ENCODE data around the gene DIS3.
"Not testable (repeated sequence)": the region's sequence is repeated elsewhere in the genome, so short reads cannot be mapped to it uniquely, and the experiment has no call there.

The DIS3 gene

GRCh38 chr13:72740015-72740414, 41.7 kb downstream of the DIS3 start:
- Histone ChIP-seq H3K27me3 (ENCODE audit: insufficient read depth, low read length) (no peaks in the 10 kb centered on the region), H3K36me3 (ENCODE audit: insufficient read depth, low read depth, low read length) (peaks cover 83% of the 10 kb centered on the region), H3K9ac (ENCODE audit: low read depth, low read length) (no peak overlapping the region), H3K9me3 (ENCODE audit: insufficient read depth, low read depth, low read length) (no peaks in the 10 kb centered on the region), H3K27ac (ENCODE audit: low read length) (no peak overlapping the region), H3K4me1 (ENCODE audit: insufficient read depth, low read length) (no peaks in the 10 kb centered on the region), H3K4me3 (ENCODE audit: low read length) (no peak overlapping the region)

GRCh38 chr13:72737033-72737432, 44.7 kb downstream of the DIS3 start:
- H3K36me3 ChIP-seq (ENCODE audit: insufficient read depth, low read depth, low read length) = peaks cover 82% of the 10 kb centered on the region
- no peaks in the 10 kb centered on the region for H3K4me1 ChIP-seq (ENCODE audit: insufficient read depth, low read length)
- H3K27me3 ChIP-seq (ENCODE audit: insufficient read depth, low read length) = no peaks in the 10 kb centered on the region
- H3K27ac ChIP-seq (ENCODE audit: low read length) = no peak overlapping the region
- H3K9me3 ChIP-seq (ENCODE audit: insufficient read depth, low read depth, low read length) = no peaks in the 10 kb centered on the region
- H3K9ac ChIP-seq (ENCODE audit: low read depth, low read length) = no peak overlapping the region
- H3K4me3 ChIP-seq (ENCODE audit: low read length) = no peak overlapping the region

- Histone ChIP-seq H3K9me3 (ENCODE audit: insufficient read depth, low read depth, low read length) (no peaks in the 10 kb centered on the region), H3K36me3 (ENCODE audit: insufficient read depth, low read depth, low read length) (peaks cover 51% of the 10 kb centered on the region), H3K27me3 (ENCODE audit: insufficient read depth, low read length) (no peaks in the 10 kb centered on the region), H3K9ac (ENCODE audit: low read depth, low read length) (peak overlapping the region; percentile 91), H3K4me1 (ENCODE audit: insufficient read depth, low read length) (no peaks in the 10 kb centered on the region; the same call in 1 of the 2 replicates), H3K27ac (ENCODE audit: low read length) (peak overlapping the region; percentile 5), H3K4me3 (ENCODE audit: low read length) (peak overlapping the region; percentile 89)
Observed at GRCh38 chr13:72728290-72728605, 53.5 kb downstream of the DIS3 start.

GRCh38 chr13:72727417-72728289, 54.0 kb downstream of the DIS3 start, which contains the start of the genes BORA and MZT1:
BORA (plus strand) TSS chr13:72727923; CDS start chr13:72728941, 1,018 bp downstream.
MZT1 (minus strand) TSS chr13:72727629; CDS start chr13:72727602, 27 bp downstream.
- Histone ChIP-seq H3K9ac (ENCODE audit: low read depth, low read length) (peak within 1 kb of the TSS; percentile 91), H3K27ac (ENCODE audit: low read length) (peak within 1 kb of the TSS; percentile 40), H3K4me1 (ENCODE audit: insufficient read depth, low read length) (no peaks in the 10 kb centered on the region; the same call in 1 of the 2 replicates), H3K36me3 (ENCODE audit: insufficient read depth, low read depth, low read length) (peaks cover 47% of the 10 kb centered on the region), H3K4me3 (ENCODE audit: low read length) (peak within 1 kb of the TSS; percentile 89), H3K9me3 (ENCODE audit: insufficient read depth, low read depth, low read length) (no peaks in the 10 kb centered on the region), H3K27me3 (ENCODE audit: insufficient read depth, low read length) (no peaks in the 10 kb centered on the region)

- peak overlapping the region; percentile 91; the same call in 1 of the 2 replicates for H3K9ac ChIP-seq (ENCODE audit: low read depth, low read length)
- H3K9me3 ChIP-seq (ENCODE audit: insufficient read depth, low read depth, low read length) = no peaks in the 10 kb centered on the region
- H3K27me3 ChIP-seq (ENCODE audit: insufficient read depth, low read length) = no peaks in the 10 kb centered on the region
- H3K36me3 ChIP-seq (ENCODE audit: insufficient read depth, low read depth, low read length) = peaks cover 41% of the 10 kb centered on the region
- H3K4me3 ChIP-seq (ENCODE audit: low read length) = peak overlapping the region; percentile 89
- no peaks in the 10 kb centered on the region; the same call in 1 of the 2 replicates for H3K4me1 ChIP-seq (ENCODE audit: insufficient read depth, low read length)
- H3K27ac ChIP-seq (ENCODE audit: low read length) = peak overlapping the region; percentile 40
Observed at GRCh38 chr13:72726726-72727416, 54.8 kb downstream of the DIS3 start.

- not testable (repeated sequence) for H3K4me1 ChIP-seq (ENCODE audit: insufficient read depth, low read length); H3K27me3 ChIP-seq (ENCODE audit: insufficient read depth, low read length); H3K9me3 ChIP-seq (ENCODE audit: insufficient read depth, low read depth, low read length); H3K9ac ChIP-seq (ENCODE audit: low read depth, low read length); H3K27ac ChIP-seq (ENCODE audit: low read length)
- Histone ChIP-seq H3K4me3 (ENCODE audit: low read length) (peak overlapping the region; percentile 89), H3K36me3 (ENCODE audit: insufficient read depth, low read depth, low read length) (peaks cover 36% of the 10 kb centered on the region)
Observed at GRCh38 chr13:72726185-72726584, 55.5 kb downstream of the DIS3 start.

- no peaks in the 10 kb centered on the region for H3K27me3 ChIP-seq (ENCODE audit: insufficient read depth, low read length)
- H3K4me1 ChIP-seq (ENCODE audit: insufficient read depth, low read length) = no peaks in the 10 kb centered on the region
- H3K9me3 ChIP-seq (ENCODE audit: insufficient read depth, low read depth, low read length) = peaks cover 3% of the 10 kb centered on the region
- H3K4me3 ChIP-seq (ENCODE audit: low read length) = no peak overlapping the region
- no peak overlapping the region for H3K9ac ChIP-seq (ENCODE audit: low read depth, low read length)
- no peak overlapping the region for H3K27ac ChIP-seq (ENCODE audit: low read length)
- H3K36me3 ChIP-seq (ENCODE audit: insufficient read depth, low read depth, low read length) = peaks cover 72% of the 10 kb centered on the region
Observed at GRCh38 chr13:72716776-72717175, 64.9 kb downstream of the DIS3 start.
